GM18909 (cell line): ENCODE results near the gene ZBED4.

Source experiments
- ATAC-seq: cut with Tn5 transposase; IDR thresholded peaks from one replicate; pipeline ENCODE4 v1.9.1; 2021; ENCODE audit warnings: mild to moderate bottlenecking; ENCODE audit not compliant: unreplicated experiment, poor library complexity

The ZBED4 gene

GRCh38 chr22:49934160-49934890, 80.7 kb downstream of the ZBED4 start:
- no peak for ATAC-seq

- ATAC-seq, result no peak
These were observed 81.4 kb downstream of the ZBED4 start for GRCh38 chr22:49934891-49935557.

GRCh38 chr22:49935561-49935960, 81.9 kb downstream of the ZBED4 start:
- ATAC-seq, result no peak

GRCh38 chr22:49936018-49936972, 82.7 kb downstream of the ZBED4 start:
- peak; percentile 65 for ATAC-seq

GRCh38 chr22:49936973-49937757, 83.5 kb downstream of the ZBED4 start:
- ATAC-seq, result no peak

- no peak for ATAC-seq
These were observed 84.3 kb downstream of the ZBED4 start for GRCh38 chr22:49937758-49938564.

GRCh38 chr22:49938565-49939136, 85.0 kb downstream of the ZBED4 start:
- no peak for ATAC-seq
